ENCODE measurements around the gene SLC6A11.

SLC6A11 gene

DNA sequence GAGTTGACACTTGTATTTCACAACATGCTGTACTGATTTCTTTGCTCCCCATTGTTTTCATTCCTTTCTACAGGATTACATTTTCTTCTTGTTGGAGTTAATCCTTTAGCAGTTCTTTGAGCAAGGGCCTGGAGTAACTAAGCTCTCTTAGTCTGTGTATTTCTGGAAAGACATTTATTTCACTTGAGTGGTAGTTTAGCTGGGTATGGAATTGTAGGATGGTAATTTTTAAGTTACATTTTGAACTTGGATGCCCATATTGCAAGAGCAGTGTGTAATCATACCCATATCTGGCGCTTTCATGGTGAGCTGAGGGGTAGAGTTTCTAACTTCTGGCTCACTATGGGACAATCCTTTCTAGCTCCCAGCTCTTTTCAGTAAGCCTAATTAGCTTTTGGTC is 74.6 kb downstream of the SLC6A11 start:
- DNase-seq: no peak

DNA sequence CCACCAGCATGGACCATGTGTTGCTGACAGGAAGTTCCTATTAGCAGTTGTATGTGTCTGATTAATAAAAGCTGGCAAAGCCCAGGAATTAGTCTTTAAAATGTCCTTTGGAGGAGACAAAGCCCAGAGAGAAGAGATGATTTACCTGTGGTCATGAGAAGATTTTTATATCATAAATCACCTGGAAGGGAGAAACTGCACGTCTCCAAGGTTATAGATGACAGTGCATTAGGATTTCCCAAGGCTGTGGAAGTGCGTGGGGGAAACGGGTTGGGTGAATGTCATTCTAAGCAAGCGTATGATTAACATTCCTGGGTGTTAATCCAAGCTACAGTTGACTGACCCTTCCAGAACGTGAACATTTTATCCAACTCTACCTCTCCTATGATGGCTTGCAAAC is 76.6 kb downstream of the SLC6A11 start:
- no peak for DNase-seq

DNA sequence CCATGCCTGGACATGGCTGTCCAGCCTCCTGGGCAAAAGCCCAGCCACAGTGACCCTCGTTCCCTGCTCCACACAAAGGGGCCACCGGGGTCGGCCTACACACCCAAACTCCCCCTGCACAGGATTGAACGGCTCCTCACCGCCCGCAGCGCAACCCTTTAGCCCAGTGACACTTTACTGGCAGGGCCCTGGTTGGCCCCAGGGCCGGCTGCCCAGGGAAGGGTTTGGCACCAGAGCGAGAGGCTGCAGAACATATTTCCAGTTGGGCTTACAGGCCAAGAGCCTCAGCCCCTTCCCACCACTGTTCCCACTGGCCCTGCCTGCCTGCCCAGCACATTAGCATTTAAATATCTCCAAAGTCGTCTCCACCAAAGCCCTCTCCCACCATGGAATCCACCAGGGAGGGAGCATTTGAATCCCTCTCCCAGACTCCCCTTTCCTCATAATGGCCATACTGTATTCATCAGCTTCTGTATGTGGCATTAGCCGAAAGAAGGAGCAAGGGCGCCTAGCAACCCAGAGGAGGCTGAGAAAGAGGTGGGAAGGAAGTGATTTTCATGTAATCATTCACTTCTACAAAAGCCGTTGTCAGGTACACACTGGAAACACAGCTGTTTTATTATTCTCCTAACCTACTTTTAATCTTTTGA is 85.4 kb downstream of the SLC6A11 start:
- DNase-seq: no peak

DNA sequence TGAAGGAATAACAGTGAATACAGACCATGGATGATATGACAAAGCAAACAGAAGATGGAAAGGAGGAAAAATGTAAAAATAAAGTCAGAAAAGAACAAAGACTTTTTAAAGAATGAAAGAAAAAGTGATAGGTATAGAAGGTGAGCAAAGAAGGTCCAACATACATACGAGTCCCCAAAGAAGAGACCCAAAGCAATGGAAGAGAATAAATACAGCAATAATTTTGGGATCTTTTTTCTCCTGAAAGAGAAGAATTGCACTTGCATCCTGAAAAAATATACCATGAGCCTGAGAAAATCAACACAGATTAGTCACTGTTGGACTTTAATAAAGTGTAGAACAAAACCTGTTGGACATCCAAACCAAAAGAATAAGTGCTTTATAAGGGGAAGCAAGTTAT is 91.2 kb downstream of the SLC6A11 start:
- DNase-seq: no peak

DNA sequence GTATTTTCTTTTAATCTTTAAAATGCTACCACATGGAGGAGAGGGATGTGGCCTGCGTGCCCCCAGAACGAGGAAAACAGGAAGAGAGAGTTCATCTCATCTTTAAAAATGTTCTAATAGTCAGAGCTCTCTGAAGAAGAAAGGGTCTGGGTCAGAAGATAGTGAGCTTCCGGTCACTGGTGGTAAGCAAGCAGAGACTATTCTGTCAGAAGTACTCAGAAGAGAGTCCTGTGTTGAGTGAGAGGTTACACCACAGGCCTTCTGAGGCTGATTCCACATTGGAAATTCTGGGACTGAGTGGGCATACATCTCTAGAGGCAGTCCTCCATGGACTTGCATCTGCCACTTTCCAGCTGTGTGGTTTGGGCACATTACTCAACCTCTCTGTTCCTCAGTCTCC is 94.3 kb downstream of the SLC6A11 start:
- DNase-seq: no peak

DNA sequence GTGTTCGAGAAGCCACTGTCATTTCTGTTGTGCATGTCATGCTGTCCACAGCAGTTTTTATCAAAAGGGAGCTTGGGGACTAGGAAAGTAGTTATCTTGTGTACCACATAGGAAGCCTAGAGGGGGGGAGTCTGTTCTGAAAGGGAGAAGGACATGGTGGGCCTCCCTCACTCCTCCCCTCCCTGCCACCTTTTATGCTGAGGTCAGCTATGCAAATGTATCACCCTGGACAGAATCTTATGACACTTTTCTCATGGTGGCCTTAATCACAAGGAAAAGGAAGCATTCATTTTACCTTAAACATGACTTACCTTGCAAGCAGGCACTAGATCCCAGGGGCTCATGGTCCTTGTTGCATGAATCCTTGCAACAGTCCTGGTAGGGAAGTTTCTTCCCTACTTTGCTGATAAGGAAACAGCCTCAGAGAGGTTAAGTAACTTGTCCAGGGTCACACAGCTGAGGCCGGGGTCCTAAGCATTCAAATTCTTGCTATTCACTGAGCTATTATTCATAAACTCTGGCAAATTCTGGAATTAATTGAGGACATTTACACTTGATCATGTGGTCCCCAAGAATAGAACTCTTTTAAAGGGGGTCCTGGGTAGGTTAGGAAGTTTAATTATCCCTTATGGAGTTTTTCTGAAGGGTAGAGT is 95.4 kb downstream of the SLC6A11 start:
- no peak for DNase-seq

DNA sequence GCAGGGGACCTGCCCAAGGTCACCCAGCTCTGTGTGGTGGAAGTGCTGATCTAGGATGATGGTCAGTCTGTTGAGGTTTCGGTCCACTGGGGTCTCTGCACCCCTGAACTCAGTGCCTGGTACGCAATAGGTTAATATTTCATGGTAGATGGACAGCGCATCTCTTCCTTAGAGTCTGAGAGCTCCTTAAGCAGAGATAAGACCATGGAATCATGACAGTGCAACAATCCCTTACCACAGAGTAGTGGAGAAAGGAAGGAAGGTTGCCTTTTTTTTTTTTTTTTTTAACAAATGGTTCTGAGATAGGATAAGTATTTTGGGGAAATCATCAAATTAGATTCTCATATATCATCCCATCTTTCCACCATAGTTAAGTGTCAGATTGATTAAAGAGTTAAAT is 96.8 kb downstream of the SLC6A11 start:
- no peak for DNase-seq

DNA sequence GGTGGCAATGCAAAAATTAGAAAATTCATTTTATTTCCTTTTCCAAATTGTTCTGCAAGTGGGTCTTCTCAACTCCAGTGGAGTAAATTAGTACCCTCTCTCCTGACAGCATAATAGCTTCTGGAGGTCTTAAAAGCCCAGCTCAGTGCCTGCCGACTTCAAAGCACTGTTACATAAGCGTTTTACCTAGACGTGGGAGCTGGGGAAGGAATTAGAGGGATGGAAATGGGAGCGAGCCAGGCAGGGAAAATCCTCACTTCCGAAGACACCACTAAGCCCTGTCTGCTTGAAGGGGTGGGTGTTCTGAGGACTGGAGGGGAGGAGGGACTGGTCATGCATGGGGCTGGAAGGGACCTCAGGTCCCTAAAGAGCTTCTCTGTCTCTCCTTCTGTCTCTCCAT is 99.3 kb downstream of the SLC6A11 start:
- no peak for DNase-seq

DNA sequence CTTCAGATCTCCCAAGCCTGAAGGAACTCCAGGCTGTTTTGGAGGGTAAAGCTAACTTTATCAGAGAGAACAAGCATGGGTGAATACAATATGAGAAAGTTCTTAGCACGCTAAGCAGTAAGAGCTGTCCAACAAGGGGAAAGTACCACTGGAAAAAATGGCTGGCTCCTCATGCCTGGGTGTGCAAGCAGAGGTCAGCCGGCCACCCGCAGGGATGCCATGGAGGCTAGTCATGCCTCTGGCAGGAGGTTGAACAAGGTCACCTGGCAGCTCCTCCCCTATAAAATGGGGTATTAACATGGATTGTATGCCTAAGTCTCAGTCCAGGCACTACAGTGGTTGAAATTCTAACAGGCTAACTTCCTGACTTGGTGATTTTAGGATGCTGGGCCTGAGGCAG is 101.1 kb downstream of the SLC6A11 start:
- no peak for DNase-seq

DNA sequence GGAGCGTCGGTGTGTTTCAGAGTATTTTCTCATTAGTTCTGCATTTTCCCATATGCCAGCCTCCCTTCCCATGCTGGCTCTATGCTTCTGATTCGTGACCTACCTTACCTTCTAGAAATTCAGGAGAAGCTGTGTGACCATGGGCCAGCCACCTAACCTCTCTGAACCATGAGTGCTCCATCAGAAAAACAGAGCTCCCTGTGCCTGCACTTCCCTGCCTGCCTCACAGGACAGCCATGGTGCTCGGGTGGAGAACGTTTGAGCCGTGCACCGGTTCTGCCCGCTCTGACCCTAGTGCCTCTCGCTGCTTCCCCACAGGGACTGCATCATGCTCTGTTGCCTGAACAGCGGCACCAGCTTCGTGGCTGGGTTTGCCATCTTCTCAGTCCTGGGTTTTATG is 102.0 kb downstream of the SLC6A11 start:
- no peak for DNase-seq

DNA sequence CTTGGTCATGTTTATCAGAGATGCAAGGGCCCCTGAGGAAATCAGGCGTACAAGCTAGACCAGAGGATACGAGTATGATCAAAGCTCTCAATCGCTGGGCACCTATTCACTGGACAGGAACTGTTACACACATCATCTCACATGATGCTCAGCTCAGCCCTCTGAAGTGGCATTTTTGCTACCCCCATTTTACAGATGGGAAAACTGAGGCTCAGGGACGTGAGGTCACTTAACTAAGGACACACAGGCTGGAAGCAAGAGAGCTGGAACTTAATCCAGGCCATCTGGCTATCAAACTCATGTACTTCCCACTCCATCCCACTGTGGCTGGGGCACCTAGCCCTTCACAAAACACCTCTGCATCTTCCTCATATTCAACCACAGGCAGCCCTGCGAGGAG is 103.6 kb downstream of the SLC6A11 start:
- DNase-seq: no peak

DNA sequence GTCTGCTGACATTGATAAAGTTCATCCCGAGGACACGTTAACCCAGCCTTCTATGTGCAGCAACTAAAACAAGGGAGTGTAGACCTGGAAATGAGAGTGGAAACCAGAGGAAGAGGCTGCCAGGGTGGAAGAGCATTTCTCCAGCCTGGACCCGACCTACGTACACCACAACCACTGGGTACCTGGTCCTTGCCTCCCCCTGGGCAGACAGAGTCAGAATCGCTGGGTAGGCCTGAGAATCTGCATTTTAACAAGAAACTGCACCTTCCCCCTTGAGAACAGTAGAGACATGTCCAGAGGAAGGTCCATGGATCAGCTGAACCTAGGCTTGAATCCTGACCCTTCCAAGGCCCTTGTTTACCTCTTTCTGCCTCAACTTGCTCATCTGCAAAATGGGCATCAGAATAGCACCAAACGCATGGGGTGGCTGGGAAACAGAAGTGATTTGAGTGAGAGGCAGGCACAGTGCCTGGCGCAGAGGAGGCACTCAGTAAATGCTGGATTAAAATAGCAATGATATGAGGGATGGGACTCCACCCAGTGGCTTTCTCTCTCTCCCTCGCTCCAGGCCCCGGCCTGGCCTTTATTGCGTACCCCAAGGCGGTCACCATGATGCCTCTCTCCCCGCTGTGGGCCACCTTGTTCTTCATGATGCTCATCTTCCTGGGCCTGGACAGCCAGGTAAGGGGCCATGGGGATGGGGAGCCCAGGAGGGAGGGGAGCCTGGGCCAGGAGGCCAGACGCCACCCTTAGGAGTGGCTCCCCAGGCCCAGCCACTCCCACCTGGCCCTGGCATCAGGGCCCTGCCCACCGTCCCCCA is 109.6 kb downstream of the SLC6A11 start:
- DNase-seq: no peak

DNA sequence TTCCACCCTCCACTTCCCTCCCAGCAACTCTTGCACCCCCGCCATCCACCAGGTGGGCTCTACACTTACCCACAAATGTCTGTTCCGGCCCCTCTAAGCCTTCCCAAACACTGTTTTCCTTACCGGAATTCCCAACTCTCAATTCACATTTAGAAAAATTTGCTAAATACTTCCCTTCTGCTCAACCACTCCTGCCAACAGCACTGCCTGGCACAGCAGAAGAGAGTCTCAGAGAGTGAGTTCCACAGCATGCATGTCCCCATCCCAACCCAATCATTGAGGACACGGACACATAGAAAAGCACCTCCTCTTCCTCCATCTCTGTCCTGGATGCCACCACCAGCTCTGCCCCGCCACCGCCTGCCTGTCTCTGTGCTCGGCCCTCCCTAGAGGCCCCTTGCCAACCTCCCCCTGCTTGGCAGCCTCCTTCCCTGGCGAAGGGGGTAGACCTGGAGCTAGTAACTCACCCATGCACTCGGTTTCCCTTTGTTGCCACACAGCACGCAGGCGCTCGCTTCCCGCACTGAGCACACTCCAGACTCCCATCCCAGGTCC is 110.3 kb downstream of the SLC6A11 start:
- DNase-seq: no peak

DNA sequence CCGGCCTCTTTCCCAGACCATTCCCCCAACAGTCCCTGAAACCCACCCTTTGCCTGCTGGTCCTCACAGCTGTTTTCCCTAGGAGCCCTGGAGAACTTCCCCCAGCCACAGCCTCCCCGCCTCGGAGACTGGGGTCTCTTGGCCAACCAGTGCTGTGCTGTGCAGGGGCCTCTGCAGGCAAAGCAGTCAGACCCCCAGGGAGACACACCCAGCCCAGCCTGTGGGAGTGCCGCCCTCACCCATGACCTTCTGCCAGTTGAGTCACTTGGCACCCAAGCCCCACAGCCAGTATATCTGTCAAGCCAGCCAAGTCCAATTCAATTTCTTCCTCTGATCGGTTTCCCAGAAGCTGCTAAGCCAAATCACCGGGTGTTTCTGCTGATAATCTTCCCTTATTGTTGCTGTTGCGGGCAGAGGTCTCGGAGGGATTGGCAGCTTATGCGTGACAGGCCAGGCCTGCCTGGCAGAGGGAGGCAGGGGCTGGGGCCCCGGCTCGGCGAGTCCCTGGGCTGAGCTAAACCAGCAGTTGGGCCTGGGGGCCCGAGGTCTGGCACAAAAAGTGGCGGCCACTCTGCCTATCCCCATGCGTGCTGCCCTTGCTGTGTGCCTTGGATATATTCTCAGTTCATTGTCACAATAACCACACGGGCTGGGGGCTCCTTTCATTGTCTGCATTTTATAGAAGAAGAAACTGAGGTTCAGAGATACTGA is 110.9 kb downstream of the SLC6A11 start:
- DNase-seq: no peak

DNA sequence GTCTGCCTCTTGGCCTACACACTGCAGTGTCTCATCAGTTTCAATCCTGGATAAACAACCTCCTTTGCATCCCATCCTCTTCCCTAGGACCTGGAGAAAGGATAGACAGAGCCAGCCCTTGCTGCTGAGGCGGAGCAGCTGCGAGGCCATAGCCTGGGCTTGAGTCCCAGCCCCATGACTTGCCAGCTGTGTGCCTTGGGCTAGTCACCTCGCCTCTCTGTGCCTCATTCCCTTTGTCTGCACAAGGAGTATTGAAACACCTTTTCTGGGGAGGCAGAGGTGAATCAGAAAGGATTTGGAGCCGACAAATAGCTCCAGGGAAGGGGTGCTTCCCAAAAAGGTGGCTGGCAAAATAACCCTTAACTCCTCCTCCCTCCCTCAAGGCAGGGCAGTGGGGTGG is 111.5 kb downstream of the SLC6A11 start:
- no peak for DNase-seq

DNA sequence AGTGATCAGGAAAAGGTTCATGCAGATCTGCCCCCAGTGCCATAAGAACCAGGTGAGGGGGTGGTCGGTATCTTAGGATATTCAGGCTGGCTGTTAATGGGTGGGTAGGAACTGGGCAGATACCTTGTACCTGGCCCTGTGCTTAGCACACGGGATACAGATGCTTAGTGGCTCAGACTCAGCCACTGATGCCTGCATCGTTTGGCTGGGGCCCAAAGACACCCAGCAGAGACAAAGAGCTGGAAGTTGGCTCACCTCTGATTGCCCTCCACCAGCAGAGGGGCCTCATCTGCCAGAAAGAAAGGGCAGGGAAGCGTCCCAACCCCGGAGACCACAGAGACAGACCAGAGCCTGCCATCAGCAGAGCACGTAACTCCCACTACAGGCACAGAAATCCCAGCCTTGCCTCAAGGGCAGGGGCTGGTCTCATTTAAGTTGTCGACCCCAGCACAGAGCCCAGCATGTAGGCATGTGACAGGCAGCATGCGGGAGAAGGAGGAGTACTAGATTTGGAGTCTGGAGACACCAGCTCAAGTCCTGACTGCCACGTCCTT is 112.5 kb downstream of the SLC6A11 start:
- DNase-seq: no peak

DNA sequence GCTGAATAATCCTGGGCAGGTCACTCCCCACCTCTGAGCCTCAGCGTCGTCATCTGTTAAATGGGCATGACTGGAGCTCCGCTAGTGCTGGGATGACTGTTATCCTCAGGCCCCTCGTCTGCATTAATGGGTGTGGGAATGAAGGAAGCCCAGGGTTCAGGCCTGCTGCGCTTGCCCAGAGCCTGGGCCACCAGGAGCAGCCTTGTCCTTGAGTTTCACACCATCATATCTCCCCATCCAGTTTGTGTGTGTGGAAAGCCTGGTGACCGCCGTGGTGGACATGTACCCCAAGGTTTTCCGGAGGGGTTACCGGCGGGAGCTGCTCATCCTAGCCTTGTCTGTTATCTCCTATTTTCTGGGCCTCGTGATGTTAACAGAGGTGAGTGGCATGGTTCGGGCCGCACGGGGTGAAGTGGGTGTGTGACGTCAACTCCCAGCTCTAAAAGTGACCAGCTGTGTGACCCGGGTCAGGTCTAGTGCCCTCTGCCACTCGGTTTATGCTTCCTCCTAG is 113.0 kb downstream of the SLC6A11 start:
- DNase-seq: no peak

DNA sequence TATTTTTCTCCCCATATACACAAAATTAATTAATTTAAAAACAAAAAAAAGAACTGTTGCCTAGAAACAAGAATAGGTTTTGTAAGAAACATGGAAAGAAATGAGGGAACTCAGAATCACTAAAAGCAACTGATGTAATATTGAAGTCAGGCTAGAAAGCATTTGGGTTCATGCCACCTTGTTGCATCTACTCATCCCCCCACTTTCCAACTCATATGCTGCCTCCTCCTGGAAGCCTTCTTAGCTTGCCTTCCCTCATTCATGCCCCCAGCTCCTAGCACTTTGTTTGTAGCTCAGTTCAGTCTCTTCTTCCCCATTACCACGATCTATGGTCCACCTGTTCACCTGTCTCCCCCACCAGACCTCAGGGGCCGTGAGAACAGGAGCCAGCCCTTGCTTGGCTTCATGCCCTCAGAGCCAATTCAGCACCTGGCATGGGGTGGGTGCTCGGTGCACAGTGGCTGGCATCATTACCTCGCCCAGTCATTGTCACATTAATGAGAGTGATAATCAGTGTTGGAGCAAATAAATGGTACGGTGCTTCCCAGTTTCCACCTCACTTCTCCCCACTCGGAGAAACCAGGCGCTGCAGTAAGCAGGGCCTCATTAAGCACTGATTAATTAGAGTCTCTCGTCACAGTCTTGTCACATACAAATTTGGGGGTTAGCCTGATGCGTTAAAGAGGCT is 114.1 kb downstream of the SLC6A11 start:
- no peak for DNase-seq

DNA sequence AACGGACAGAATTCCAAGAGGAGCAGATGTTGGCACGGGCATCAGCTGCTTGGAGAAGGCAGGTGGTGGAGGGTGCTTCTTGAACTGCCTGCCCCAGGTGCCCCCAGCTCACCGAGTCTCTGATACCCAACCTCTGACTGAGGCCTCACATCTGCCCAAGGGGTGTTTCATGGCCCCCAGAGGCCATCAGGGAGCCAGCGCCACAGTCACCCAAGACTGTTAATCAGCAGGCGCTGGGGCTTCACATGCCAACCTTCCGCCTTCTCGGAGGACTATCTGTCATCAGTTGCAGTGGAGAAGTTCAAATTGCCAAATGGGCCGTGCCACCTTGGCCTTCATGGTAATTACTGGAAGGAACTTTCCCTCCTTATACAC is 114.6 kb downstream of the SLC6A11 start:
- no peak for DNase-seq

DNA sequence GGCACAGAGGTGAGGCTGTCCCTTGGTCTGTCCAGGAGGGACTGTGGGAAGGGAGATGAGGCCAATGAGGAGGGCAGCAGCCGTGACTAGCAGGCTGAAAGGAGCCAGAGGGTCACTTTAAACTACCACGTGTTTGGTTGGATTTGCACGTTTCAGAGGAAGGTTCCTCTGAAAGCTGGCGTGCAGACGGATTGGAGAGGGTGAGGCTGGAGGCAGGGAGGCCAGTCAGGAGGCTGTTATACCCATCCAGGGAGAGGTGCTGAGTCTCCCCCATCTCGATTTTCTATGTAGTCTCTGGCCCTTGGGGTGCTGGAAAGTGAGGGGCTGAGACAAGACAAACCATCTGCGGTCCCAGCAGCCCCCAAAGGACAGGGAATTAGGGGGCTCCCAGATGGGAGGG is 116.6 kb downstream of the SLC6A11 start:
- no peak for DNase-seq

DNA sequence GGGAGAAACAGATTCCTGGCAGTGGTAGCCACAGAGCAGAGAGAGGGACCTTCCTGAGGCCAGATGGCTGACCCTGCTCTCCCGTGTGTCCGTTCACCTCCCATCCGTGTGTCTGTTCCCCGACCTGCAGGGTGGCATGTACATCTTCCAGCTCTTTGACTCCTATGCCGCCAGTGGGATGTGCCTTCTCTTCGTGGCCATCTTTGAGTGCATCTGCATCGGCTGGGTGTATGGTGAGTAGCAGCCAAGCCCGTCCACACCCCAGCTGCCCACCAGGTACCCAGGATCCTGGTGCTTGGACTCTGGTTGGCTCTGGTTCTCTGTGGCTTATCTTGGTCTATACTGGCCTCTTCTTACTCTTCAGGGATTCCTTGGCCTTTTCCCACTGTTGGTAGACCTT is 117.0 kb downstream of the SLC6A11 start:
- DNase-seq: no peak

DNA sequence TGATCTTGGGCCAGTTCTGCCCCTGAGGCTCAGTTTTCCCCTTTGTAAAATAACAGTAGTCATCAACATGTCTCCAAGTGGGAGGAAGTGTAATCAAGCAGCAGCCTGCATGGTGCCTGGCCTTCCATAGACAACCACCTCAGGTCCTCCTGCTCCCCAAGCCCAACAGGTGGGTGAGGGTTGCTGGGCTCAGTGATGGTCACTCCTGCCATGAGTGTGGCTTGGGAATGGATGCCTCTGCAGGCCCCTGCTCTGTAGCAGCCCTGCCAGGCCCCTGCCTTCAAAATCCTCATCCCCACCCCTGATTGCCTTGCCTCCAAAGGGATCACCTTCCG is 117.4 kb downstream of the SLC6A11 start:
- DNase-seq: no peak
